NCI-H748 (cell line): ENCODE data around the gene TAS2R13.

Source experiments
- DNase-seq: peaks from one replicate; lab custom pipeline; 2025; ENCODE audit not compliant: unreplicated experiment; lab: John Stamatoyannopoulos, UW

Gene TAS2R13

GRCh38 chr12:10873378-10873777, 36.0 kb downstream of the TAS2R13 start:
- no peak for DNase-seq

GRCh38 chr12:10867381-10867780, 42.0 kb downstream of the TAS2R13 start:
- DNase-seq = no peak

GRCh38 chr12:10863512-10864218, 45.7 kb downstream of the TAS2R13 start:
- DNase-seq = no peak

- no peak for DNase-seq
Observed at GRCh38 chr12:10861366-10861765, 48.0 kb downstream of the TAS2R13 start.
